Frontal cortex (tissue), 4 donors: ENCODE measurements around the gene NCAM1. TPM values are rescaled to one million over a fixed set of nuclear protein-coding genes. Genes with fewer than 3 reads are reported as not detected.

Experiments
- DNase-seq, 2 donors: peaks; one replicate each; pipeline ENCODE4 v3.0.0; 2012; ENCODE audit warnings: low spot score in 2 of 2
- FAIRE-seq: peaks from 2 replicates; lab custom pipeline; 2012; peaks lifted over from hg19 to GRCh38; lab: Jason Lieb, UNC
- total RNA-seq: library from RNA; depleted of rRNA; stranded (reverse); fragments of >200 nt; gene quantifications from one replicate; pipeline ENCODE4 v1.2.3, GENCODE V29; 2014
- donor health status: control.
- donor health status: control.
- donor health status: control.

Gene NCAM1
- total RNA-seq, 1 donor from 2014 or later, result 515 TPM

- no peak for DNase-seq
- FAIRE-seq, result no peak
Measured at GRCh38 chr11:113159988-113160807, 199.0 kb downstream of the NCAM1 start.

GRCh38 chr11:113160808-113161124 lies 199.5 kb downstream of the NCAM1 start:
- FAIRE-seq (no peak), DNase-seq (no peak)

GRCh38 chr11:113161711-113162591 lies 200.7 kb downstream of the NCAM1 start:
- FAIRE-seq, result no peak
- DNase-seq, result no peak

DNA sequence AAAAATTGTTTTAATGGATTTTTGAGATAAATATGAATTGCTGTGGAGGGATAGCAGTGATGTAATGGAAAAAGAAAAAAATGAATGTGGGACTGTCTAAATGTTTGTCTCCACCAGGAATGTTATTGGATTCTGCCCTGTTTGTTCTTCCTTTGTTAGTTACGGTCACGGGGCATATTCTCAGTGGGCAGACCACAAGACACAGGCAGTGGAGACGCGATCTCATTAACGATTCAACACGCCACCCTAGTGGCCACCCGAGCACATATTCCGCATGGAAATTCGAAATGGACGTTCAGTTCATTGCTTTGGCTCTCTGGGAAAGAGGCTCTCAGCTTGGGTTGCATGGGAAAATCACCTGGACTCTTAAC lies 201.4 kb downstream of the NCAM1 start:
- peak; percentile 3 for FAIRE-seq

DNA sequence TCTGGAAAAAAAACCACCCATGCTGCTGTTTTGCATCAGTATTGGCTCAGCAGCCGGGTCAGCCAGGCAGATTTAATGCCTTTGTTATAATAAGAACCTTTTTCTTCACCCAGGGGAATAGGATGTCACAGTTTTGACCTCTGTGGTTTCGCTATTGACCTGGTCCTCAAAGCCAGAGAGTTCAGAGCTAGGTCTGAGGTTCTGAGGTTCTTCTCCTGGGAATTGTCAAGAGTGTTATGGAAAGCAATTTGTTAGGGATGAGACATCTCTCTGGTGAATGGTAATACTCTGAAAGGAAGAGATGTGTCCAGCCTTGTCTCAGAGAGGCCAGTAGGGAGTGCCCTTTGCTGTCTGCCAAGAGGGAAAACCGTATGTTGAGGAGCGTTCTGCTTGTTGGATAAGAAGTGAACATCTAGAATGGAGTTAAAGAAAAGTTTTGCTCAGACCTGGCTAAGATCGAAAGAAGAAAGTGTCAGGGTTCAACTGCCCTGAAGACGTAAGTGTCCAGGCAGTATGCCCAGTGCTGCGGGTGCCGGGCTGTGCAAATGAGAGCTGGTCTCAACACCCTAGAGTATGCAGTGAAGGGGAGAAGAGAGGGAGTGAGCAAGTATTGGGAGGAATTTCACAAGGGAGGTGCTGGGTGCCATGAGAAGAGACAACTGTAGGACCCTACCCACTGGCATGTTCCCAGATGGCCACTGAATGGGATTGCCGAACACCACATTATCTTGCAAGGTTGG lies 202.2 kb downstream of the NCAM1 start:
- DNase-seq, result no peak
- no peak for FAIRE-seq

More for the DNA sequence above, 201.4 kb downstream of the NCAM1 start:
- DNase-seq, result peak; percentile 25 to 32

GRCh38 chr11:113166280-113166679 lies 205.1 kb downstream of the NCAM1 start:
- DNase-seq (no peak), FAIRE-seq (no peak)

DNA sequence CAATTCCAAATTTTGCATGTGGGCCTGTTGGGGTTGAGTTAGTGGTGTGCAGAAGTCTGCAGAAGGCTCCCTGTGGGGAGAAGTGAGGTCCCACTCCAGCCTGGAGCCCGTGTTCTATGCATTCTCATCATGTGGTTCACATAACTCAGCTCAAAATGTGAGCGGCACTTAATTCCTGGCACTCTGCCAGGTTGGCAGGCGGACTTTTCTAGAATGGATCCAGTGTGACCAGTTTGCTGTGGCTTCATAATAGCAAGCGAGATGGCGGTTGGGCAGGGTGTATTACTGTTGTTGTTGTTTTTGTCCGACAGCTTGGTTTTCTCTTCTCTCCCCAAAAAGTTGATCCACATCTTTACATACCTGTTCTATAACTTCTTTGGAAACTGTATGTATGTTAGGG lies 206.4 kb downstream of the NCAM1 start:
- DNase-seq, result no peak
- no peak for FAIRE-seq

- DNase-seq (no peak), FAIRE-seq (no peak)
Measured at GRCh38 chr11:113168354-113169342, 207.4 kb downstream of the NCAM1 start.

DNA sequence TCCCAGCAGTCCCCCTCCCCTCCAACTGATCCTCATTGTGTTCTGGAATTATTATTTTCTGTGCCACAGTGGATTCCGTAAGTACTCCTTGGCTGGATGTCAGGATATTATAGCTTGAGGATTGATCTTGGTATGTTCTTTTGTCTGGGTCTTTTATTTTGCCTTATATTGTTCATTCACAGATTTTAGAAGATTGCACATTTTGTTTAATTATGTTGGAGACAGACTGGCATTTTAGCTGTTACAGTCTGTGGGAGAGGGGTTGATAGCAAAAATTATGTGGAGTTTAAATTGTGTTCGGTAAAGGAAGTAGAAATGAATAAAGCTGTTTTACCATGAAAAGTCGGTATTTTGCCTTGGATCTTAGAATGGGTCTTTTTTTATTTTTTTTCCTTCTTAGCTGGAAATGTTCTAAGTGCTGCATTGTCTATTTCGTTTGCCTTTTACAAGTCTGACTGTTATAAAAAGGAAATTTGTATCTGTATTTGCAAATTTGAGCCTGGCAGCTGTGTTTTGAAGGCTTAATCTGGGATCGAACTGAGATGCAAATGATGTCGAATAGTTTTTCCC lies 211.2 kb downstream of the NCAM1 start:
- no peak for FAIRE-seq
- DNase-seq, result no peak

DNA sequence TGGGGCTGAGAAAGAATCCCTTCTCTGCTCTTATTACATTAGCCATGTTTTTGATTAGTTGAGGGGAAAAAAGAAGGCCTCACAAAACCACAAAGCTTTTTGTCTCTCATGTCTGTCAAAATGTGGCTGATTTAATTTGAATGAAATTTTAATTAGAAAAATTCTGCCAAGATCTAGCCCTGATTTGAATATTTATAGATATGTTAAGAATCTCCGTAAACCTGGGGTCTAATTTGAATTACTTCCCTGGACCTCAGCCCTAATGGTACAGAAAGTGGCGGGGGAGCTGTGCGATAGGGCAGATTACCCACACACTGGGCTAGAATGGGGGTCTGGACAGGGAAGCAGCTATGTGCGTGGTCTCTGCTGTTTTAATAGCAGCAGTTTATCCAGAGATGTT lies 211.9 kb downstream of the NCAM1 start:
- FAIRE-seq (no peak), DNase-seq (no peak)

DNA sequence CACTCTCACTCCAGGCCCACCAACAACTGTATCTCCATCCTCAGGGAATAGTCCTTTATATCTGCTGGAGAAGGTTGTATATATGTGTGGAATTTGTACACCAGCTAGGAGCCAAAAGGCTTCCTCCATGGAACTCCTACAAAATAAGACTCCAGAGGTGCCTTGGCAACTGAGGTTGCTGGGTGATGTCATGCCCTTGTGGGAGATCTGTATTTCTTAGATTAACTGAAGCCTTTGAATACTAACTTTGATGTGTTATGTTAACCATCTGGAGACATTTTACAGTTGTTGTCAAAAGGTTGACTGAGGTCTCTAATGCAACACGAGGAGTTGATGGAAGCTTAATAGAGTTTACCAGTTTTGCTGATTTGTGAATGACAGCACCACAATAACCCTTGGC lies 213.7 kb downstream of the NCAM1 start:
- FAIRE-seq (no peak), DNase-seq (no peak)

DNA sequence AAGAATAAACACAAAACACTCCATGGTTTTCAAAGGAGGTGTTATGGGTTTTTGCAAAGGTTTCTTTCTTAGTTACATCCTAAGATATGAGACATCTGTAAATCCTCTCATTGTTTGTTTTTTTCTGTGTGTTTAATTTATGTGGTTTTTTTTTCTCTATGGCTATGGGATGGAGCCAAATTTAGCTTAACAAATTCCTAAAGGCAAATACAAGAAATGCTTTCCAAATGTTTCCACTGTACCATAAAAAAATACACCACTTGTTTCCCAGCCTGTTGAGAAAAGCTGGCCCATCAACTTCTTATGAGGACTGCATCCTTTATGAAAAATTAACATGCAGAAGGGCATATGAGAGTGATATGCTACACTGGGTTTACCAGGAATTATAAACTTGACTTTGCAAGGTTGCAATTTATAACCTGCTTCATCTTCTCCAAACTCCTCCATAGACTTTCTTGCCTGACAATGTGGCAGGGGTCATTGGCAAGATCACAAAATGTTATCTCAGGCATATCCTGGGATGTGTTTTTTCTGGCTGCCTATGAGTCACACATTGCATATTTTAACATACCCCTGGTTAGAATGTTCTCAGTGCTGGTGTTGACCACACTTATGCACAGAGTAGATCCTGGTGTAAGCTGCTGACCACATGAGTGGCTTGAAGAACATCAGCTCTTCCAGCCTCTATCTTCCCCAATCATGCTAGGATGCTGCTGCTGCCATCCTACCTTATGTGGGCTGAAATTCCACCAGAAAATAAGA lies 215.6 kb downstream of the NCAM1 start:
- DNase-seq (no peak), FAIRE-seq (no peak)

GRCh38 chr11:113177671-113178070 lies 216.5 kb downstream of the NCAM1 start:
- no peak for FAIRE-seq
- DNase-seq, result no peak

- DNase-seq, result no peak
- no peak for FAIRE-seq
Measured at GRCh38 chr11:113178381-113179070, 217.3 kb downstream of the NCAM1 start.

GRCh38 chr11:113179181-113179704 lies 218.0 kb downstream of the NCAM1 start:
- no peak for FAIRE-seq
- DNase-seq, result no peak

DNA sequence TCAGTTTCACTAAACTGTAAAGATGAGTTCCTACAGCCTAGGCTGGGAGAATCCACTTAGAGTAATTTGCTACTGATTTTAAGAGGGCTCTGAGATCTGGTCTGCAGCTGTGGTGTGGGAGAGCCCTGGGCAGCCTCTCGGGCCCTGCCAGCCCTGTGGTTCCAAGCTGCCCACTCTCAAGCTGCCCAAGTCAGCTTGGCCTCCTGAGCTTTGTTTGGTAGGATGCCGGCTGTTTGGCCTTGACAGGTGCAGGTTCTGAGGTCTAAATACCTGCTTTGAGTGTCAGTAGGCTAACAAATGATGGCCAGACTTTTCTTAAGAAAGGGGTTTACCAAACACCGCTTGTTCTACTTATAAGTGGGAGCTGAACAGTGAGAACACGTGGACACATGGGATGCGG lies 219.9 kb downstream of the NCAM1 start:
- no peak for FAIRE-seq
- no peak for DNase-seq

GRCh38 chr11:113182288-113182687 lies 221.1 kb downstream of the NCAM1 start:
- DNase-seq (peak in 1 of 2 donors; percentile 41), FAIRE-seq (no peak)
